ENCODE data around the gene C22orf31.

The C22orf31 gene

DNA sequence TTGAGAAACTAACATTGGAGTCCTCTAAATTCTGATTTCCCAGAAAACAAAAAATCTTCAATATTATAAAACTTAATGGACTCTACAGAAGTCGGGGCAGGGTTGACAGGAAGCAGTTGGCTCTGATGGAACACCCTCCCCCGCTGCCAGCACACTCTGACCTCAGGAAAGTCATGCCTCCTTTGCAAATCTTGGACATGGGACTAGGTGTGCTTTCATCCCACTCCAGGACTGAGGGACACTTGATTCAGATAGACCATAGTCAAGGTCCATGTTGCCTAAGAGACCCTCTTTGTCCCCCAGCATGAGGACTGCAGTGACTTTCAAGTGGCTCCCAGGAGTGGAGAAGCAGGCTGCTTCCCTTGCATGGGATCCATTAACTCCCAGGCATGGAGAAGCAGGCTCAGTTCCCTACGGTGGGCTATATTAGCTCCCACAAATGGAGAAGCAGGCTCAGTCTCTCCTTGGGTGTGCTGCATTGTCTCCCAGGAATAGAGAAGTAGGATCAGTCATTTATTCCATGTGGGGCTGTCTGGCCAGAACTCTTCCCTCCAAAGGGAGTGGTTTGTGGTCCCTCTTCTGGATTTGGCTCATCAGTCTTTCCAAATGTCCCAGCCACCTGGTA is 38.3 kb downstream of the C22orf31 start:
- no peak for DNase-seq

DNA sequence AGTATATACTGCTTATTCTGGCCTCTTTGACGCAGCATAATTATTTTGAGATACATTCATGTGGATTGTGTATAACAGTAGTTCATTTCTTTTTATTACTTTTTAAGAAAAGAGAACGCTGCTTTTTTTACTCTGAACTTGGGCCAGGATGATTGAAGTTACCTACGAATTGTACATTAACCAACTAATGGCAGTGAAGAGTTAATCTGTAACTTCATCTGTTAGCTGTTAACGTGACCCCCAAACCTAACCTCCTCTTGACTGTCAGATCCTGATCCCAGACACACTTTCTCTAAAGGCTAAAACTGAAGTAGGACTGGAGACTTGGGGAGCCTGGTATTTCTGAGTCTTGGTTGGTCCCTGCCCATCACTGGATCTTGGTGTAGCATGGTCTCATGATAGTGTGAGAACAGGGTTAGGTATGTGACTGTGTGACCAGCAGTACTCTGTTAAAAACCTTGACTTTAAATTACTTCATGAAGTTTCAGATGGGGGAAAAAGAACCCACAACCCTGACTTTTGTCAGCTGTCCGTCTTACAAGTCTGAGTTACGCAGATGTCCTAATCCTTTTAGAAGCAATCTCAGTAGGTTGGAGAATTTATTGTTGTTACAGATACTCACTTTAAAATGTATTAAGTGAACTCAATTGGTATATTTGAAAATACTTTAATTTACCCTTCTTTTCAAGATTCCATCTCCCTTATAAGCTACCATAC is 39.4 kb downstream of the C22orf31 start:
- no peak for DNase-seq

DNA sequence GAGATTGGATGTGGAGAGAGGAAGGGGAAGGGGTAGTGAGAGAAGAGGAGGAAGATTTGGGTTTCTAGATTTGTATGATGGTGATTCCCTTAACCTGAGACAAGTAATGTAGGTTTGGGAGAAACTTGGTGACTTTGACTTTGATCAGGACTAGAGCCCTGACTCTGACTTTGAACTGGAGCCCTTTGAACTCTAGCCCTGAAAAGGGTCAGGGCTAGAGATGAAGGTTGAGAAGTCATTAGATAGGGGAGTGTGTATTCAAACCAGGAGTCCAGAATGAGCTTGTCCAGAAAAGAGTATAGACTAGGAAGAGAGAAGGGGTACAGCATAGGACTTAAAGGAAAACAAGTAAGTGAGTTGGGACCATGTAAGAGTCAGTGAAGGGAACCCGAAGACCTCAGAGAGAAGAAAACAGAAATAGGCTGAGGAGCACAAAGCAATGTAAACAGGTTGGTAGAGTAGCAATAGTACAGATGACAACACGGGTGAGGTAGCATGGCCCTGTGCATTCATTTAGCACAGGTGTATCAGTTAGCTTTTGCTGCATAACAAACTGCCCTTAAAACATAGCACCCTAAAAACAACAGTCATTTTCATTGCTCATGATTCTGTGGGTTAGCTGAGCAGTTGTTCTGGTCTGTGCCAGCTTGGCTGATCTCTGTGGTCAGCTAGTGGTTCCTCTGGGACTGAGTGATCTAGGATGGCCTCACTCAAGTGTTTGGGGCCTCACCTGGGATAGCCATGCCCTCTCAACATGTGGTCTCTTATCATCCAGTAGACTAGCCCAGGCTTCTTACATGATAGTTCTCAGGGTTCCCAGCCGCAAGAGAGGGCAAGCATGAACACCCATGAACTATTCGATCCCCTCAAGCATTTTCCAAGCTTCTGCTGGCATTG is 43.1 kb downstream of the C22orf31 start:
- no peak for DNase-seq

DNA sequence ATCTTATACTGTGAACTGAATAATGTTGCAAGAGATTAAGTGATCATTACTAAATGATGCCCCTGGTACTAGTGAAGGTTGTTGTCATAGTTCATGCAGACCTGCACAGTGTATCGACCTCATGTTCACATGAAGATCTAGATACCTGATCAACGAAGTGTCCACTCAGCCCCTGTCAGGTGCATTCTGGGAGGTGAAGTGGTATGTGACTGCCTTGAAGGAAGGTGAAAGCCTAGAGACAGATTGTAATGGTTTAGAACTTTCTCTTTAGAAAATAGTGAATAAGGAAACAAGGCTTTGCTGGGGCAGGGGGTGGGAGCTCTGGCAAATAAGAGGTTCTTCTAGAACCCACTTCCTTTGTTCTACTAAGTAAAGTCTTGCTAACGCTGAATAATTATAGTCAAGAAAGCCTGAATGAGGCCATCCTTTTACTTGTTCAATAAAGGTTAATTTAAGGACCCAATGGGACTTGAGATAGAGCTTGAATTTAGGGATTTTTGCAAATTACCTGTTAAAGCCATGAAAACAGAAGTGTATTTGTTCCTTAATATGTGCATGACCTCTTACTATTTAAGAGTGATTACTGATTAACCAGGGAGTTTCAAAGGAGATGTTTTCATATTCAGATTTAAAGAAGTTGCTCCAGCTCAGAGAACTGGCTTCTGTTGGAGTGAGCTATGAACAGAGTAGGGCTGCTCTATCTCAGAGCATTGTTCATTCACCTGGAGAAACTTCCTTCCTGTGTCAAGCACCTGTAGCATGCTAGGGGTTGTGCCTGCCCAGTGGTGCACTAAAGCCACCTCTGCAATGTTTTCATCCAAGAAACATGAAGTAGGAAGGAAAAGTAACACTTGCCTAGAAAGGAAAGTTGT is 45.3 kb downstream of the C22orf31 start:
- DNase-seq: no peak

DNA sequence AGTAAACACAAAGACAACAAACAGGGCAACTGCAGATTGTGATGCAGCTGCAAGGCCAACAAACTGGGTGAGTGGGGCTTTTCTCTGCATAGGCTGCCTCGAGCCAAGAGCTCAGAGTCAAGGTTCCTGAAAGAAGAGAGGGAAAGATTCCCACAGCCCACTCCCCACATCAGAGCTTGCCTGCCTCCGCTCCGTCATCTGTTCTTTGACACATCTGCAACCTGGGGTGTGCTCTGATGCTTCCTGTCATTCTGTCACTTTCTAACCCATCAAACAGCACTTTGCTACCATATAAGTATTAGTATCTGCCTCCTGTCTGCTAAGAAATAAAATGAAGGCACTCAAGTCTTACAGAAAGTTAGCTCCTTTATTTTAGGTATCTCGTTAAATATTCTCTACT is 46.9 kb downstream of the C22orf31 start:
- DNase-seq: no peak

DNA sequence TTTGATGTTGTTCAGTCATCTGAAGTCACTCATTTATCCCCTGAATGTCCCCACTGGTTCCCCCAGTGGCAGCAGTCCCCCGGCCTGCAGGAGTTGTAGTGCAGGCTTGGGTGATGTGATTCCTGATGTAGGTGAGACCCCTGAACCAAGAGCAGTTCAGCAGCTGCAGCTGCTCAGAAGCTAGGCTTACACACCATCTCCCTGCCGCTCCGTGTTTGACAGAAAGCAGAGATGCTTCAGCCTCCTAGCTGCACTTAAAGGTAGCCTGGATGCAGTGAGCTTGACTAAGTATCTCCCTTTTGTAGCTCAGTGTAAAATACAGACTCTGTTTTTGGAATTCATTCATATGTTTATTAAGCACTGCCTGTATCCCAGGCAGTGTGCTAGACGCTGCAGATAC is 47.3 kb downstream of the C22orf31 start:
- no peak for DNase-seq

DNA sequence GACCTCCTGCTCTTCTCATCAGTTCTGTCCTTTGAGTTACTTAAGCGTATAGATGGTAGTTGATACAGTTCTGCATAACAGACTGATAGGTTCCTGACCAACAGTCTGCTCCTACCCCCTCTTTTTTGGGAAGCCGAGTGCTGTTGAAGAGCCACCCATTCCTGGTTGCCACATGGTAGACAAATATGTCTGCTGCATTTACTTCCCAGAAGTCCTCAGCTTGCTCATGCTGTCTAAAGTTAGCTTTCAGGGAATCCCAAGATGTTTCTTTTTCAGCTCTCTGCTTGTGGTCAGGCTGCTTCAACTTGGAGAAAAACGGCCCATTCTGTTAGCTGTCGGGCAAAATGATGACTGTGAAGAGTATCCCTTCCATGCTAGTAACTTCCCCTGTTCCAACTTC is 48.7 kb downstream of the C22orf31 start:
- no peak for DNase-seq

DNA sequence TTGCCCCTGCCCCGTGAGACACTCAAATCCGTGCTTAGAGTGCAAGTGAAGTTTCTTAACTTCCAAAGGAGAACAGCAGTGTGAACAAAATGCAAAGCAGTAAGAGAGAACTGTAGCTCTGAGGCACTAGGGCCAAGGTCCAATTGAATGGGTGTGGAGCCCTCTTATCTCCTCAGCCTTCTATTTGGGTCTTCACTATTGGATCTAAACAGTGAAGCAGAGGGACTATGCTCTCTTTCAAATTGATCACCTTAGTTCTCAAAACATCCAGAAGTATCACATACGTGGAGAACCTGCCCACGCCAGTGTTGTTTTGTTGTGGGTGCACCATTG is 49.6 kb downstream of the C22orf31 start:
- DNase-seq: no peak

DNA sequence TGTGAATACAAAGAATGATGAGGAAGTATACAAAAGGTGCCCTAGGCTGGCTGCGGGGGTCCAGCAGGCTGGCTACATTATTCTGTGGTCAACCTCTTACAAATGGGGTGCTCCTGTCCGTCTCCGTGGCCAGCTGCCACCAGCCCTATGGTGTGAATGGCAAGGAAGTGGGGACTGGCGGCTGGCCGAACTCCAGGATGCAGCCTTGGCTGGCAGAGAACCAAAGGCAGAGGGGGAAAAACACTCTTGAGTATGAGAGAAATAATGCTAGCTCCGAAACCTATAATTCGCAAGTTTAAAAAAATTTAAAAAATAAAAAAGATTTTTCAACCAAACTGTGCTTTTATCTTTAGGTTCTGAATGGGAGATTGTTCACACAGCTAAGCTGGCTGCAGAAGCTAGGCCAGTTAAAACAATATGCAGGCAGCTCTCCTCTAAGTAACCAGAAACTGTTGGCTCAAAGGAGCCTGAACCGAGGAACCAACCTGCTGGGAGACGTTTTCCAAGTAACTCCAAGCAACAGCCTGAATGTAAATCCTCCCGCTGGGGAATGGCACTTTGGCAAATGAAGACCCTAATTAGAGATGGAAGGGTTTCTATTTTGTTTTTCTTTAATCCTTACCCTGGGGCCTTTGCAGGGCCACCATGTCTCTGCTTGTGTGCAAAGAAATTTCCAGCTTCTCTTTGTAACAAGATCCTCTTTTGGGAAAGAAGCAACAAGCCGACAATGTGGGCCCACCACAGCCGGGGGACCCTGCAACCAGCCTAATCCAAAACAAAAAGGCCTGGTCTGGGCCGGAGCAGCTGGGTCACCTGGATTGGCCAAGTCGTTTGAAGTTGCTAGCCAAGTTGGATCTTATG is 50.2 kb downstream of the C22orf31 start:
- no peak for DNase-seq

DNA sequence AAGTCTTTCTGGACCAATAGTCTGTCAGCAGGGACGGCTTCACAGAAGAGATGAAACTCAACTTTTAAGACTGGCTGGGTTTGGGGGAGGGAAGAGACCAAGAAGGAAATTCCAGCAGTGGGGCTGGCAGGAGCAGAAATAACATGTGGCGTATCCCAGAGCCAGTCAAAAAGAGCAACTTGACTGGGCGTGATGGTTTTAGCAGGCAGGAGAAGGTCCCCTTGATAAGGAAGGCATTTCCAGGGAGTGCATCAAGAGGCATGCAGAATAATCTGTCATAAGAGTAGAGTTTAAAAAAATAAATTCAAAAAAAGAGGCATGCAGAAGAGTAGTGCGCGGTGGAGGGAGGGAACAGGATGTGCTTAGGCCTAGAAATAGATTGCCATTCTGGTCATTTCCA is 52.5 kb downstream of the C22orf31 start:
- DNase-seq: no peak

Measured in stimulated activated naive CD4-positive, alpha-beta T cell treated with Interleukin-2 at 50 U/mL for 16 hours (primary cell).